AG09309 (cell line): ENCODE results near the gene ZEB2.

Experiments
- DNase-seq: peaks from one replicate; pipeline ENCODE4 v3.0.0-alpha.2; 2010; ENCODE audit warnings: low read depth
- H3K4me3 ChIP-seq: 2 replicates; pipeline ENCODE4 v1.5.1; 2011; ENCODE audit warnings: mild to moderate bottlenecking, low read depth, low read length, moderate library complexity; ENCODE audit not compliant: control insufficient read depth
- CTCF ChIP-seq: IDR thresholded peaks from 2 replicates; pipeline ENCODE4 v1.5.1; 2011; ENCODE audit warnings: mild to moderate bottlenecking, low read depth, low read length, inconsistent platforms; ENCODE audit not compliant: insufficient read depth, control insufficient read depth; ENCODE audit errors: missing control alignments

The ZEB2 gene

GRCh38 chr2:144459937-144460336, 60.0 kb downstream of the ZEB2 start:
- DNase-seq, result no peak
- H3K4me3 ChIP-seq, result no peak overlapping the region
- TF ChIP-seq CTCF, result no peak

GRCh38 chr2:144459286-144459685, 60.6 kb downstream of the ZEB2 start:
- H3K4me3 ChIP-seq, result no peak overlapping the region
- TF ChIP-seq CTCF, result no peak
- DNase-seq, result no peak

GRCh38 chr2:144458541-144458940, 61.4 kb downstream of the ZEB2 start:
- no peak overlapping the region for H3K4me3 ChIP-seq
- TF ChIP-seq CTCF, result no peak
- no peak for DNase-seq

GRCh38 chr2:144456680-144457079, 63.2 kb downstream of the ZEB2 start:
- DNase-seq, result peak; percentile 76
- TF ChIP-seq CTCF, result no peak
- H3K4me3 ChIP-seq, result no peak overlapping the region

GRCh38 chr2:144455987-144456386, 63.9 kb downstream of the ZEB2 start:
- no peak for TF ChIP-seq CTCF
- no peak overlapping the region for H3K4me3 ChIP-seq
- DNase-seq, result no peak

- no peak for DNase-seq
- TF ChIP-seq CTCF, result no peak
- H3K4me3 ChIP-seq, result no peak overlapping the region; the same call in 1 of the 2 replicates
Observed at GRCh38 chr2:144454466-144455287, 65.2 kb downstream of the ZEB2 start.
